ENCODE data around the gene SELPLG.

DNA sequence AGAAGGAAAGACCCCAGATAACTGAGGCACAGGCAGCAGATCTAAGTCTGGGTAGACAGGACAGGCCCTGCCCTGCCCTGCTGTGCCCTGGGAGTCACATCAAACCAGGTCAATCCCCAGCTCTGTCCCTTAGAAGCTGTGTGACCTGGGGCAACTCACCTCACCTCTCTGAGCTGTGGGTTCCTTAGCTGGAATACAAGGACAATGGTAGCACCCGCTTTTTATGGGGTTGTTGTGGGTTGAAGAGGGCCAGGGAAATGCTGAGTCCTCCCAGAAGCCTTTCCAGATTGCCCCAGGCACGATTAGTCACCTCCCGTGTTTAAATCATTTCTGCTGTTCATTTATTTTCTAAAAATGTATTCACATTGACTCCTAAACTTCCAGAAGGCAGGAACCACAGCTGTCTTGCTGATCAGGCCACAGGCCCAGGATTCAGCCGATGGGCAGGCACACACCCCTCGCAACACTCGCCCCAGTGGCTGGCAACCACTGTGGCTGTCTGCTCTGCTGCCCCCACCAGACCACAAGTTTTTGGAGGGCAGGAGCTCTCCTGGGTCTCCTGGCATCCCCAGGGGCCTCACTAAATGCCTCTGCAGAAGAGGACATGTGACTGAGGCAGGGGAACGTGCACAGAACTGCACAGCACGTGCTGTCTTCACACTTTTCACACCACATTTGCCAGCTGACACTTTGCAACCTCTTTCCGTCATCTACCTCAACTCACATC lies 3.0 kb downstream of the SELPLG start:
- no peak for TF ChIP-seq POLR2AphosphoS5 (IDR thresholded peaks at IDR 0.05; ENCODE audit: borderline replicate concordance, low read depth, low read length)
- TF ChIP-seq EZH2 (IDR thresholded peaks at IDR 0.05): no peak
- TF ChIP-seq FOXP2 (optimal IDR thresholded peaks at IDR 0.05; ENCODE audit: control extremely low read depth, extremely low read length, insufficient read depth): no peak

Measured in SK-N-MC (cell line).